Psoas muscle (tissue), 8 donors: ENCODE measurements around the gene SERTAD3. TPM values are rescaled to one million over a fixed set of nuclear protein-coding genes. Genes with fewer than 3 reads are reported as not detected.

Source experiments
- ATAC-seq, 4 donors: fragments of 200-7000 bp; cut with Tn5 transposase; one replicate each; pipeline ENCODE4 v1.9.1; 2020; ENCODE audit warnings: moderate library complexity in 3 of 4, mild to moderate bottlenecking in 2 of 4
- DNase-seq, 2 donors: peaks; one replicate each; pipeline ENCODE4 v3.0.0-alpha.2; 2020
- H3K27ac ChIP-seq: fragments of 200-600 bp; one replicate; pipeline ENCODE4 v1.8.0; 2022
- H3K27me3 ChIP-seq, 3 donors: fragments of 200-600 bp in 1 of 3; one replicate each; pipeline versions ENCODE4 v1.6.1 to v1.8.0; 2013 to 2022; ENCODE audit warnings: low read length in 2 of 3, mild to moderate bottlenecking in 2 of 3, moderate library complexity in 1 of 3; ENCODE audit not compliant: insufficient read depth in 3 of 3
- H3K36me3 ChIP-seq, 2 donors: fragments of 200-600 bp in 1 of 2; one replicate each; pipeline versions ENCODE4 v1.6.1 to v1.8.0; 2013 to 2022; ENCODE audit warnings: low read depth in 1 of 2, mild to moderate bottlenecking in 1 of 2, moderate library complexity in 1 of 2; ENCODE audit not compliant: insufficient read depth in 1 of 2
- H3K4me1 ChIP-seq: fragments of 200-600 bp; one replicate; pipeline ENCODE4 v1.8.0; 2022
- H3K4me3 ChIP-seq: fragments of 200-600 bp; one replicate; pipeline ENCODE4 v1.8.0; 2022; ENCODE audit warnings: mild to moderate bottlenecking
- H3K9me3 ChIP-seq: fragments of 200-600 bp; one replicate; pipeline ENCODE4 v1.8.0; 2022
- WGBS, 3 donors: extraction: QIAGEN DNeasy Blood & Tissue Kit; methylation state at CpG; one replicate each; pipeline versions ENCODE4 v1.1.6 to v1.1.7; 2013; 5-methylcytosine and 5-hydroxymethylcytosine counted together
- intact Hi-C, 2 donors: fragments of 100-400 bp; cut with DNase I; formaldehyde crosslinking; loops; one replicate each; pipeline versions ENCODE4 v1.11.0 to v1.14.2; 2022
- polyA plus RNA-seq, 3 donors: library from polyadenylated mRNA; stranded (reverse); fragments of 200-250 nt; gene quantifications; one replicate each; pipeline ENCODE4 v1.2.3, GENCODE V29; 2013
- total RNA-seq, 4 donors: library from RNA; stranded (reverse); fragmentation: NEBNext Ultra II Directional in 2 of 4; extraction: Animal tissue kit (Norgen Biotek cat#: 25700) in 2 of 4; gene quantifications; one replicate each; pipeline versions ENCODE4 v1.2.1 to v1.2.4, GENCODE V29; 2021 to 2023
- TF ChIP-seq, protein P1 (sequence below): fragments of 200-600 bp; IDR thresholded peaks from one replicate; pipeline ENCODE4 v1.8.0; 2022; ENCODE audit warnings: antibody characterized with exemption
- donor health status: healthy with polysubstance abuse.
- donor health status: DM: no; HTN: no; CAD: no; lungs with moderate emphysema.
- donor health status: Bipolar disorder and iron deficiency.
- donor health status: healthy.
- donor health status: DM: yes; HTN: yes; CAD: no.
- donor health status: DM: no; HTN: no; CAD: no.
- donor health status: DM: no; HTN: no; CAD: no.
- donor health status: DM: yes; HTN: yes; CAD: no.

SERTAD3 gene
- total and polyA plus RNA-seq, 7 donors = 12.7 to 30.0 (median 23.2) TPM

DNA sequence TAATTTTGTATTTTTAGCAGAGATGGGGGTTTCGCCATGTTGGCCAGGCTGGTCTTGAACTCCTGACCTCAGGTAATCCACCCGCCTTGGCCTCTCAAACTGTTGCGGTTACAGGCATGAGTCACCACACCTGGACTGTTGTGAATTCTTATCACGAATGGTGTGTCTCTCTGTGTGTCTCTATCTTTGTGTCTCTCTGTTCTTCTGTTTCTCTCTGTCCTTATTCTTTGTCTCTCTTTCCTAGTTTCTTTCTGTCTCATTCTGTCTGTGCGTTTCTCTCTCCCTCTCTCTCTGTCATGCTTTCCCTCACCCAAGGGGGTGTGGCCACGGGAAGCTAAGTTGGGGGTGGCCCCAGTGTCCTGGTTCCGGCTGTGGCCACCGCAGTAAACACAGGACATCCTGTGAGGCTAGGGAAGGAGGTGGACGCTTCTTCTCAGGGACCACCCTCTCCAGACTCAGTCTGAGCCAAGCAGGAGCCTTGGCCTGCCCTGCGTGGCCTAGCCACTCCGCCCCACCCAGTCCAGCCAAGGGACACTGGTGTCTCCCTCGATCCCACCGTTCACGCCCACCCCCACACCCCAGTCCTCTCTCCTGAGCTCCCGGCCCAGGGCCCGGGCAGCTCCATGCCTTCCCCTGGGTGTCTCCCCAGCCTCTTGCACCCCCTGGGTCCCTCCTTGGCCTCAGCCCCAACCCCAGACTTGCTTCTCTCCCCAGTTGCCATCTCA, 27.1 kb downstream of the SERTAD3 start:
- peaks cover 0 to 3% of the 10 kb centered on the region in 2 donors for H3K36me3 ChIP-seq
- TF ChIP-seq, protein P1, sequence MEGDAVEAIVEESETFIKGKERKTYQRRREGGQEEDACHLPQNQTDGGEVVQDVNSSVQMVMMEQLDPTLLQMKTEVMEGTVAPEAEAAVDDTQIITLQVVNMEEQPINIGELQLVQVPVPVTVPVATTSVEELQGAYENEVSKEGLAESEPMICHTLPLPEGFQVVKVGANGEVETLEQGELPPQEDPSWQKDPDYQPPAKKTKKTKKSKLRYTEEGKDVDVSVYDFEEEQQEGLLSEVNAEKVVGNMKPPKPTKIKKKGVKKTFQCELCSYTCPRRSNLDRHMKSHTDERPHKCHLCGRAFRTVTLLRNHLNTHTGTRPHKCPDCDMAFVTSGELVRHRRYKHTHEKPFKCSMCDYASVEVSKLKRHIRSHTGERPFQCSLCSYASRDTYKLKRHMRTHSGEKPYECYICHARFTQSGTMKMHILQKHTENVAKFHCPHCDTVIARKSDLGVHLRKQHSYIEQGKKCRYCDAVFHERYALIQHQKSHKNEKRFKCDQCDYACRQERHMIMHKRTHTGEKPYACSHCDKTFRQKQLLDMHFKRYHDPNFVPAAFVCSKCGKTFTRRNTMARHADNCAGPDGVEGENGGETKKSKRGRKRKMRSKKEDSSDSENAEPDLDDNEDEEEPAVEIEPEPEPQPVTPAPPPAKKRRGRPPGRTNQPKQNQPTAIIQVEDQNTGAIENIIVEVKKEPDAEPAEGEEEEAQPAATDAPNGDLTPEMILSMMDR = no peak
- DNase-seq = peak; percentile 60 to 80
- peak overlapping the region; percentile 77 for H3K27ac ChIP-seq
- intact Hi-C loops = no loop called here
- 44 to 56% (median 46%) methylated on average over 16 of the region's 16 CpGs for WGBS, 3 donors
- ATAC-seq = no peak
- no peak overlapping the region for H3K4me3 ChIP-seq
- H3K27me3 ChIP-seq = no peaks in the 10 kb centered on the region
- peaks cover 13% of the 10 kb centered on the region for H3K4me1 ChIP-seq
- no peaks in the 10 kb centered on the region for H3K9me3 ChIP-seq

DNA sequence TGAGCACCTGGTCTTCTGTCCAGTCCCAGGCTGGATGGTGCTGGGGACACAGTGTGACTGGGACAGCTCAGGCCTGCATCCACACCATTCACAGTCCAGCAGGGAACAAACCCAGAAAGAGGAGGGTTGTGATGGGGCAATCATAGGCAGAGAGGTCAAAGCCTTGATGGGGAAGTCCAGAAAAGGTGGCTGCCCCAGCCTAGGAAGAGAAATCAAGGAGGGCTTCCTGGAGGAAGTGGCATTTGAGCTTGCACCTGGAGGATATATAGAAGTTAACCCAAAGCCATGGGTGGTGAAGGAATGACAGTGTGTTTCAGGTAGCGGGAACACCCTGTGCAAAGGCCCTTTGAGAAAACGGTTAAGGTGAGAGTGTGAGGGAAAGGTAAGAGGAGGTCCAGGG, 28.4 kb downstream of the SERTAD3 start:
- intact Hi-C loops = no loop called here
- Histone ChIP-seq H3K27me3 (no peaks in the 10 kb centered on the region), H3K4me1 (peaks cover 21% of the 10 kb centered on the region), H3K9me3 (no peaks in the 10 kb centered on the region), H3K27ac (peak overlapping the region; percentile 77), H3K4me3 (no peak overlapping the region), H3K36me3 (no peaks in the 10 kb centered on the region)
- no peak for ATAC-seq
- TF ChIP-seq, protein P1 = no peak
- no peak for DNase-seq
- 97 to 98% (median 97%) methylated on average over 2 of the region's 2 CpGs for WGBS, 3 donors

DNA sequence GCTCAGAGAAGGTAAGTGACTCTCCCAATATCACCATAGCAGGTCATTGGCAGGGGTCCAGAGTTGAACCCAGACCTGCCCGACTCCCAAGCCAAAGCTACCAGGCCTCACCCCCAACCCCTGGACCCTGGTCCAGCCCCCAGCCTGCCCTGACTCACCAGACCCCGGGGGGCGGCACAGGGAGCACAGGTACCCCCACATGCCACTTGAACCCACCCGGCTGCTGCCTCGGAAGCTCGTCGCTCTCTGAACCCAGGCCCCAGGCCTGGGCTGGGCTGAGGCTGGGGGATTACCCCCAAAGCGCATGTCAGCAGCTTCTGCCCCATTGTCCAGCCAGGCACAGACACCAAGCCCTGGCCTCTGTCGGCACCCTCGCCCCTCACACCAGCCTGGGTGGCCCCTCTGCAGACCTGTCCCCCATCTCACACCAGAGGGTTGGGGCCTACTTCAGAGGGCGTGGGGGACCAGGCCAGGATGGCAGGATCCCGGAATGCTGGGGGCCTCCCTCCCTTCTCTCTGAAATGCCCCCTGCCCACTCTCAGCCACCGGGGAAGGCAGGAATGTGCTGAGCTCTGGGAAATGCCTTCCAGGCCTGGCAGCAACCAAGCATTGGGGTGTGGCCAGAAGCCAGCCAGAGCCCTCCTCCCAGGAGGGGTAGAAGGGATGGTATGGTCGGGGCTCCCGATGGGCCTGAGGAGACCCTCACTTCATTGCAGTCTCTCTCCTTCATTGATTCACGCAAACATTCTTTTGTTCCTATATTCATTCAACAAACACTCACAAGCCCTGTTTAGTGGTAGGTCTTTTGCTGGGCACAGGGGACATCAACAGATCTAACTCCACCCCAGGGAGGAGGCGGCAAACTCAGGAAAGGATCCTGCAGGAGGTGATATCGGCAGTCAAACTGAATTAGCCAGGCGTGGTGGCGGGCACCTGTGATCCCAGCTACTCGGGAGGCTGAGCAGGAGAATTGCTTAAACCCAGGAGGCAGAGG, 29.3 kb downstream of the SERTAD3 start:
- no peaks in the 10 kb centered on the region for H3K36me3 ChIP-seq
- peak overlapping the region; percentile 36 for H3K27ac ChIP-seq
- TF ChIP-seq, protein P1 = no peak
- H3K4me1 ChIP-seq = peaks cover 23% of the 10 kb centered on the region
- ATAC-seq (no peak), DNase-seq (no peak)
- intact Hi-C loops = loop anchor here in 1 of 2 donors (5.0 kb wide), 1 partner anchor 73 kb away; no protein-coding TSS in a partner anchor
- no peaks in the 10 kb centered on the region for H3K9me3 ChIP-seq
- H3K27me3 ChIP-seq = no peaks in the 10 kb centered on the region
- WGBS, 3 donors = 64 to 73% (median 73%) methylated on average over 21 of the region's 21 CpGs
- H3K4me3 ChIP-seq = no peak overlapping the region

DNA sequence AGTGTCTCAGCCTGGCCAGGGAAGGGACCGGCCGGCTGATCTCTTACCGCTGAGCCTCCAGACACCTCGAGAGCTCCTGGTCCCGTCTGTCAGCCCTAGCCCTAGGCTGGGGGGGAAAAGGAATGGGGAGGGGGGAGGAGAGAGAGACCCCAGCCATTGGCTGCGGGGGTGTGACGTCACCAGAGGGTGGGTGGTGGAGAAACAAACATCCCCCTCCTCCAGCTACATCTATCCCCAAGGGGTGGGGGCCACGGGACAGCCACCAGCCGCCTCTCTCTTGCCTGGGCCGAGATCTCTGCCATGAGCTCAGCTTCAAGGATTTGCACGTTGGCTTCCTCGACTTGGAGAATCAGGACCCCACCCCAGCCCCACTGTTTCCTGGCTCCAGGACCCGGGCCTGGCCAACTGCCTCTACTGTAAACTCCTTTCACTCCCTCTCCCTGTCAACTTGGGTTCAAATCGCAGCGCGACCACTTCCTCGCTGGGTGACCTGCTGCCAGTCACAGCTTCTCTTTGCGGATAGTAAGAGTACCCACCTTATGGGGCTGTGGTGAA, 30.8 kb downstream of the SERTAD3 start, which contains the start of gene PRX:
Gene PRX (minus strand): TSS at position 88 of the 555 bp plus-strand sequence. CDS start 5,446 bp downstream, outside the sequence.
- no peaks in the 10 kb centered on the region for H3K27me3 ChIP-seq
- 39 to 57% (median 51%) methylated on average over 17 to 18 of the region's 18 CpGs for WGBS, 3 donors
- ATAC-seq = no peak
- H3K4me3 ChIP-seq = no peak within 1 kb of the TSS
- H3K27ac ChIP-seq = peak within 1 kb of the TSS; percentile 92
- peaks cover 23% of the 10 kb centered on the region for H3K4me1 ChIP-seq
- H3K36me3 ChIP-seq = no peaks in the 10 kb centered on the region
- intact Hi-C loops = loop anchor here in 1 of 2 donors (5.0 kb wide), 1 partner anchor 71 kb away; no protein-coding TSS in a partner anchor
- no peak for DNase-seq
- TF ChIP-seq, protein P1 = no peak
- no peaks in the 10 kb centered on the region for H3K9me3 ChIP-seq
